ENCODE results near the gene UPK3BL1.
"Not testable (repeated sequence)": the region's sequence is repeated elsewhere in the genome, so short reads cannot be mapped to it uniquely, and the experiment has no call there.

Gene UPK3BL1

GRCh38 chr7:102618122-102618521 is 24.5 kb downstream of the UPK3BL1 start:
- not testable (repeated sequence) for DNase-seq

DNA sequence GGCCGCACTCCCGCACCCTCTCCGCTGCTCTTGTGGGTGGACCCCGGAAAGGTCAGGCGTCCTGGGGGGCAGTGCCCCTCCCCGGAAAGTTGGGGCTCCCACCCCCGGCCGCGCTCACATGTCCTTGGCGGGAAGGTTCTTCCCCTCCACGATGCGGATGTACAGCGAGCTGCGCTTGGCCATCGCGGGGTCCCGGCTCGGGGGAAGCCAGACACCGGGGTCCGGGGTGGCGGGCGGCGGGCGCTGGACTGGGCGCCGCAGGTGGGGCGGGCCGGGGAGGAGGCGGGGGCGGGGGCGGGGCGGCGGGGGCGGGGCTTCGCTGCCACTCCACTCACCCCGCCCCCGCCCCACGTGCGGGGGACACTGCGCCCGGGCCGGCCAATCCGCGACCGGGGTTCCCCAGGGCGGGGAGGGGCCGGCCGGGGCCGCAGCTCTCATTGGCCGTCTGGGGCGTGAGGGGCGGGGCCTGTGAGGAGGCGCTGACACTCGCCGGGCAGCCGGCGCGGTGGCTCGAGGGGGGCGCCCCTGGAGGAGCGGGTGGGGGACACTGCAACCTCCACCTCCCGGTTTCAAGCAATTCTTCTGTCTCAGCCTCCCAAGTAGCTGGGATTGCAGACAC is 26.0 kb downstream of the UPK3BL1 start, which contains the start of gene RASA4:
Gene RASA4, minus strand, starts transcription at position 250 of the 619 bp plus-strand sequence. Its CDS starts 67 bp downstream, at position 183.
- not testable (repeated sequence) for DNase-seq

- DNase-seq: not testable (repeated sequence)
Measured at GRCh38 chr7:102615930-102616329, 26.7 kb downstream of the UPK3BL1 start.

- not testable (repeated sequence) for DNase-seq
Measured at GRCh38 chr7:102614873-102615272, 27.7 kb downstream of the UPK3BL1 start.

- not testable (repeated sequence) for DNase-seq
Measured at GRCh38 chr7:102614346-102614697, 28.3 kb downstream of the UPK3BL1 start.

DNA sequence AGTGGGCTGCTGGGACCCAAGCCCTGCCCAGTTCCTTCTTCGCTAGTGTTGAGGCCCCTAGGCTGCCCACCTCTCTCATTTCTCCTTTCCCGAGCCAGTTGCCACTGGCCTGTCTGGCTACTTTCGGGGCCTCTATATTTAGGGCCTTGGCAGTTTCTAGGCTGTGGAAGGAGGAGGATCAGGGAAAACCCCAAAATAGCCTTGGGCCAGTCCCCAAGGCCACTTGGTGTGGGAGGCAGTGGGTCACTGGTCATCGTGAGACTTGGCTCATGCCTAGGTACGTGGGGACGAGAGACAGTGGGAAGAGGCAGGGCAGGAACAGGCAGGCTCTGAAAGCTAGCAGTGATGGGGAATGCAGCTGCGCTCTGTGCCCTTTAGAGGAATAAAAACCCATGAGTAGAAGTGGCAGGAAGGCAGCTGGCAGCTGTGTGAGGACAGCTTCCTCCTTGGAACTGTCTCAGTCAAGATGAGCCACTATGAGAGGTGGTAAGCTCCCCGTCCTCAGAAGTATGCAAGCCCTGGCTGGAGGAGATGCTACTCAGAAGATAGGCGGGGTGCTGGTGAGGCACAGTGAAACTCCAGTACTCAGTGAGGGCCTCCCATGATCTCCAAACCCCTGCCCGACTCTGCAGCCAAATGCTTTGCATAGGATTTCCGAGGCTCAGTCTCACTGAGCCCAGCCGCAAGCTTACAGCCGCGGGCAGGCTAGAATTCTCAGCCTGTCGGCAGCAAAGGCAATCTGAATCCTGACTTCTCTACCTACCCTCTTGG is 28.8 kb downstream of the UPK3BL1 start:
- not testable (repeated sequence) for DNase-seq

- DNase-seq: not testable (repeated sequence)
Measured at GRCh38 chr7:102611675-102612325, 30.8 kb downstream of the UPK3BL1 start.

GRCh38 chr7:102611013-102611674 is 31.4 kb downstream of the UPK3BL1 start:
- DNase-seq: not testable (repeated sequence)

GRCh38 chr7:102610441-102610840 is 32.1 kb downstream of the UPK3BL1 start:
- DNase-seq: not testable (repeated sequence)

DNA sequence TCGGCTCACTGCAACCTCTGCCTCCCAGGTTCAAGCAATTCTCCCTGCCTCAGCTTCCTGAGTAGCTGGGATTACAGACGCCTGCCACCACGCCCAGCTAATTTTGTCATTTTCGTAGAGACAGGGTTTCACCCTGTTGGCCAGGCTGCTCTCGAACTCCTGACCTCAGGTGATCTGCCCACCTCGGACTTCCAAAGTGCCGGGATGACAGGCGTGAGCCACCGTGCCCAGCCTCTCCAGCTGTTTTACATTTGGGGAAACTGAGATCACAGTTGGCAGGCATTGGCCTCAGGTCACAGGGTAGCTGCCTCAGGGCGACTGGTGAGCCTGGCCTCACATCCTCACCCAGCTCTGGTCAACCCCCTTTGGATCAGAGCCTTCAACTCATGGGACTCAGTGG is 32.9 kb downstream of the UPK3BL1 start:
- not testable (repeated sequence) for DNase-seq

DNA sequence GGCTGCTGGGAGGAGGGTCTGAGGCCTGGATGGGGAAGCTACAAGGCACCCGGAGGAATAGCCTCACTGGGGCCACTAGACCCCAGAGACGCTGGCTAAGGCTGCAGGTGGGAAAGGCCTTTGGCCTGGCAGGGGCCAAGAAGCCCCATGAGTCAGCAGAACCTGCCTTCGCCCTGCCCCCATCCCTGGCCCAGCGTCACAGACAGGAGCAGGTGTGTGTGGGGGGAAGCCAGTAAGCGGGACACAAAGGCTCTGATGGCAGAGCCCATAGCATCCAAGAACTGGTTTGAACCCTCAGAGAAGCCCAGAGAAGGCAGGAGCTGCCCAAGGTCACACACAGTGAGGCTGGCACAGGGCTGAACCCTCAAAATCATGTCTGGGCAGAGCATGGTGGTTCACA is 35.7 kb downstream of the UPK3BL1 start:
- not testable (repeated sequence) for DNase-seq

- not testable (repeated sequence) for DNase-seq
Measured at GRCh38 chr7:102604431-102605145, 38.0 kb downstream of the UPK3BL1 start.

DNA sequence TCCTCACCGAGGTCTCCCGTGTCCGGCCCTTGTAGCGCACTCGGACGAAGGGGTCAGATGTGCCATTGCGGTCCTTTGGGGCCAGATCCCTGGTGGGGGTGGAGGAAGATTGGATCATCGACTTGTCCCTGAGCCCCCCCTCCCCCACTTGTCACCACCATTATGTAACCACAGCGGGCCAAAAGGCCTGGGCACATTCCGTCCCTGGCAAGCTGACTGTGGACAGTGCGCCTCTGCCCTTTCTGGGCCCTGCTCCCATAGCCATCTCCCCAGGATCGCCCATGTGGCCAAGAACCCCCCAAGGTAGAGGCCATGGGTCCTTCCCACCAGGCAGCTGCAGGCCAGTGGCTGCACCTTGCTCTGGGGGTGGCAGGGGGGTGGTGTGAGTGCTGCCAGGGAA is 40.3 kb downstream of the UPK3BL1 start:
- DNase-seq: not testable (repeated sequence)

DNA sequence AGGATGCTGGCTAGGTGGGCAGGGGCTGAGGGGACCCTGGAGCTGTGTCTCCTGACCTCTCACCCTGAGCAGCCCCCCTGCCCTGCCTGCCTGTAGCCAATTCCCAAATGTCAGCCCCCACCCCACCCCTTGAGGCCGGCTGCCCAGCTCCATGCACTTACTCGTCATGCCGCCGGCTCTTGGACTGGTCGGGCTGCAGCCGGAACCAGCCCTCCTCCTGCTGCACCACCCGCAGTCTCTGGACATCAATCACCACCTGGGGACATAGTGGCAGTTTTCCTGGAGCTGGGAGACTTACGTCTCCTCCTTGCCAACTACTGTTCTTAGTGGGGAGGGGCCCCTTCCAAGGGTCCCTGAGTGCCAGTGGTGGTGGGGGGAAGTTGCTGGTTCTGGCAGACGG is 42.9 kb downstream of the UPK3BL1 start:
- not testable (repeated sequence) for DNase-seq

DNA sequence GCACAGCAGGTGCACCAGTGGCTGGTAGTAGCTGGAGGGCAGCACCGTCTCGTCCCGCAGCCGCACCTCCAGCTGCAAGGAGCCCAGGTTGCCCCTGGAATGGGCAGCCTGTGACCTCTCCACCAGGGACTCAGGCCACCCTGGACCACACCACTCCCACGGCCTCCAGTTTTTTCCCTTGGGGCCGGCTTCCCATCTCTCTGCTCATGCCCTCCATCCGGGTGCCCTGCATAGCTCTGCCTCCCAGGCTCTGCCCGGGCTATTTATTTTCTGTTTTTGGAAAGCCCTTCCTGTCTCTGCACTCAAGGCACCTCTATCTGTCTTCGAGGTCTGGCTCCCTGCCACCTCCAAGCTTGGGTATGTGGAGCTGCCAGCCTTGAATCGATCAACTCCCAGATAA is 46.6 kb downstream of the UPK3BL1 start:
- DNase-seq: not testable (repeated sequence)

DNA sequence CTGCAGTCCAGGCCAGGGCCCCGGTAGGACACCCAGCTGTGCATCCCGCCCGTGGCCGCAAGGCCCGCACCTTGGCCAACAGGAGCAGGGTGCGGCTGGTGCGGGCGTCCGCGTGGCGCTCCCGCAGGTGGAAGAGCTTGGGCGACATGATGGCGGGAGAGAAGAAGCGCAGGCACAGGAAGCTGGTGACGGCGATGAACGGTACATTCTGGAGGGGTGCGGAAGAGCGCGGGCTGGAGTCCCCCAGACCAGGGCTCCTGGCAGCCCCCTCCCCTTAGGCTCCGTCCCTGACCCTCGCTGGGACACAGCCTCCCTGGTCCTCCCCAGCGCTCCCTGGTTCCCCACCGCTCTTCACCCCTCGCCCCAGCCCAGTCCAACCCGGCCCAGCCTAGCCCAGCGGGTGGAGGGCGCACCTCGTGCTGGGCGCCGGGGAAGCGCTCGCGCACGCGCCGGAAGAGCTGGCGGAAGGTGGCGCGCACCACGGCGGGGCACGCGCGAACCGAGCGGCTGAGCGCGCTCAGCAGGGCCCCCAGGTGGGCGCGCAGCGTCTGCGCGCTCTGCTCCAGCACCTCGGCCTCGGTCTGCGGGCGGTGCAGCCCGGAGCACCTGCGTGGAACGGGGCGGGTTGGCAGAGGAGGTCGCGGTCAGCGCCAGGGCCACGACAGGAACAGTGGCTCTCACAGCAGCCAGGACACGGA is 48.8 kb downstream of the UPK3BL1 start:
- DNase-seq: not testable (repeated sequence)

GRCh38 chr7:102592477-102593019 is 50.0 kb downstream of the UPK3BL1 start:
- not testable (repeated sequence) for DNase-seq

GRCh38 chr7:102589857-102590256 is 52.7 kb downstream of the UPK3BL1 start:
- not testable (repeated sequence) for DNase-seq

Measured in NCI-H187 treated with DMSO at 0.1 percent for 48 hours (cell line).